ENCODE measurements around the gene TERB1. TPM values are rescaled to one million over a fixed set of nuclear protein-coding genes. Genes with fewer than 3 reads are reported as not detected.
A peak's percentile ranks its signal among the peaks of the same experiment; 100 is the strongest.

TERB1 gene
- total RNA-seq, 2 donors from 2014 or later, result not detected

- Histone ChIP-seq H3K4me3 (ENCODE audit: low read length) (no peak overlapping the region), H3K4me1 (ENCODE audit: control insufficient read depth, insufficient read depth, low read length) (no peaks in the 10 kb centered on the region), H3K9ac (ENCODE audit: extremely low read depth, low read length, poor library complexity, severe bottlenecking) (no peak overlapping the region), H3K27me3 (ENCODE audit: control insufficient read depth, insufficient read depth, low read length, poor library complexity, severe bottlenecking) (no peaks in the 10 kb centered on the region), H3K9me3 (ENCODE audit: control insufficient read depth, low read length) (no peaks in the 10 kb centered on the region), H3K36me3 (ENCODE audit: control insufficient read depth, insufficient read depth, low read length) (peaks cover 91% of the 10 kb centered on the region), H3K27ac (ENCODE audit: low read depth, low read length) (peak overlapping the region; percentile 7)
- Mint-ChIP-seq H3K36me3 (ENCODE audit: low read depth) (peaks cover 64% of the 10 kb centered on the region), H3K27me3 (ENCODE audit: insufficient read depth) (no peaks in the 10 kb centered on the region), H3K4me3 (no peak overlapping the region), H3K9me3 (no peaks in the 10 kb centered on the region), H3K4me1 (peaks cover 5% of the 10 kb centered on the region), H3K27ac (peak overlapping the region; percentile 13)
- DNase-seq, result no peak
- TF ChIP-seq CTCF (conservative IDR thresholded peaks at IDR 0.05), result no peak
- 89 to 94% methylated on average over 10 of the region's 10 CpGs for WGBS, 2 experiments (ENCODE audit: insufficient coverage in 1 of 2, insufficient read length in 1 of 2)
Observed at GRCh38 chr16:66741950-66742808, 59.2 kb downstream of the TERB1 start.

DNA sequence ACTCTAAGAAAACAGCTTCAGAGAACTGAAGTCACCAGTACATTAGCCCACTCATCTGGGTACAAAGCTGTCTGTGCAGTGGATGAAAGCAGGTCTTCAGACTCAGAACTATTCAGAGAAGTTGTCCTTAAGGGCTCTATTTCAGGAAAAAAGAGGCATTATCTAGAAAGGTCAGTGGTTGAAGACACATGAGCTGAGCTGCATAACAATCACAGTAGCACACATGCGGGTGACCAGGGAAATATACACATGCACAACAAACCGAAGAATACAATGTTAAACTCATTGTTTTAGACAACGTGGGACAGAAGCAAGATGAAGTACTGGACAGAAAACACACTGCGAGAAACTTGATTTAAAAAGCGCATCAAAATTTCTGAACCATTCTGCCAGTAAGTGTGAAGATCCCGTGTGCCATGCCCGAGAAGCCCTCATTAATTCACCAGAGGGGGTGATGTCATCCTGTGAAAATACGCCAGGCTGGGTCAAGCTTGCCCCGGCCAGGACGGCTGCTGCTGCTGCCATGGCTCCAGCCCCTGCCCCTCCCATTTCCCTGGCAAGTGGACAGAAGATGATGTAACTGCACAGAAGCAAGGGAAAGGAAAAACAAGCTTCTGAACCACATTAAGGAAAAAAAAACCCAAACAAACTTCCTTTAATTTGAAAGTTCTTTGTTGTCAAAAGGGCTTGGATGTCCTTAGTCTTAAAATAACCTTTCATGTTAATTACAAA lies 60.0 kb downstream of the TERB1 start:
- H3K9me3 ChIP-seq (ENCODE audit: control insufficient read depth, low read length), result no peaks in the 10 kb centered on the region
- H3K27ac Mint-ChIP-seq, result no peak overlapping the region
- no peaks in the 10 kb centered on the region for H3K9me3 Mint-ChIP-seq
- H3K4me3 Mint-ChIP-seq, result no peak overlapping the region
- 89 to 91% methylated on average over 8 to 10 of the region's 10 CpGs for WGBS, 2 experiments (ENCODE audit: insufficient coverage in 1 of 2, insufficient read length in 1 of 2)
- TF ChIP-seq CTCF (conservative IDR thresholded peaks at IDR 0.05), result no peak
- H3K36me3 ChIP-seq (ENCODE audit: control insufficient read depth, insufficient read depth, low read length), result peaks cover 91% of the 10 kb centered on the region
- DNase-seq, result no peak
- no peaks in the 10 kb centered on the region for H3K27me3 ChIP-seq (ENCODE audit: control insufficient read depth, insufficient read depth, low read length, poor library complexity, severe bottlenecking)
- no peaks in the 10 kb centered on the region for H3K4me1 ChIP-seq (ENCODE audit: control insufficient read depth, insufficient read depth, low read length)
- H3K4me3 ChIP-seq (ENCODE audit: low read length), result no peak overlapping the region
- no peak overlapping the region for H3K9ac ChIP-seq (ENCODE audit: extremely low read depth, low read length, poor library complexity, severe bottlenecking)
- H3K27me3 Mint-ChIP-seq (ENCODE audit: insufficient read depth), result no peaks in the 10 kb centered on the region
- peaks cover 5% of the 10 kb centered on the region for H3K4me1 Mint-ChIP-seq
- peaks cover 65% of the 10 kb centered on the region for H3K36me3 Mint-ChIP-seq (ENCODE audit: low read depth)
- H3K27ac ChIP-seq (ENCODE audit: low read depth, low read length), result peak overlapping the region; percentile 52

GRCh38 chr16:66740533-66740932 lies 60.9 kb downstream of the TERB1 start:
- H3K9me3 Mint-ChIP-seq, result no peaks in the 10 kb centered on the region
- no peak for DNase-seq
- no peaks in the 10 kb centered on the region for H3K27me3 Mint-ChIP-seq (ENCODE audit: insufficient read depth)
- H3K27ac Mint-ChIP-seq, result peak overlapping the region; percentile 49
- no peak overlapping the region for H3K9ac ChIP-seq (ENCODE audit: extremely low read depth, low read length, poor library complexity, severe bottlenecking)
- no peaks in the 10 kb centered on the region for H3K27me3 ChIP-seq (ENCODE audit: control insufficient read depth, insufficient read depth, low read length, poor library complexity, severe bottlenecking)
- peaks cover 92% of the 10 kb centered on the region for H3K36me3 ChIP-seq (ENCODE audit: control insufficient read depth, insufficient read depth, low read length)
- H3K4me1 Mint-ChIP-seq, result peaks cover 5% of the 10 kb centered on the region
- peaks cover 68% of the 10 kb centered on the region for H3K36me3 Mint-ChIP-seq (ENCODE audit: low read depth)
- 85% methylated on average over 2 of the region's 2 CpGs; no CpG with 5 or more reads in 1 of the 2 experiments for WGBS, 2 experiments (ENCODE audit: insufficient coverage in 1 of 2, insufficient read length in 1 of 2)
- H3K4me3 ChIP-seq (ENCODE audit: low read length), result no peak overlapping the region
- H3K9me3 ChIP-seq (ENCODE audit: control insufficient read depth, low read length), result no peaks in the 10 kb centered on the region
- peak overlapping the region; percentile 52 for H3K27ac ChIP-seq (ENCODE audit: low read depth, low read length)
- H3K4me3 Mint-ChIP-seq, result no peak overlapping the region
- TF ChIP-seq CTCF (conservative IDR thresholded peaks at IDR 0.05), result no peak
- H3K4me1 ChIP-seq (ENCODE audit: control insufficient read depth, insufficient read depth, low read length), result no peaks in the 10 kb centered on the region
